ENCODE measurements around the gene PARD3.

The PARD3 gene

DNA sequence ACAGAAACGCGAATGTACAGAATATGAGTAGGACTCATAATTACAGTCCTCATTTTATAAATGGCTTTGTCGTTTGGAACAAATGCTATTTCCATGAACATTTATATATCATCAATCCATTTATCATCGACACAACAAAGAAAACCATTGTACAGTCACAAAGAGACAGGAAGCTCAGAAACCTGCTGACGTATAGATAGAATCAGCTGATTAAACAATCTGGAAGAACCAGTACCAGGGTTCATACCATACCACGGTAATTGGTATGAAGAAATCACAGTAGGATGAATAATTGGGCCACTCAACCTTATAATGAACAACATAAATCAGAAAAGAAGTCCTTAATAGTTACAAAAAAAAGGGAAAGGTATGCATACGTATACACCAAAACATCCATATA is 295.0 kb downstream of the PARD3 start:
- no peak overlapping the region for H3K4me3 ChIP-seq (ENCODE audit: control insufficient read depth, low read depth, low read length)
- TF ChIP-seq, protein P1, sequence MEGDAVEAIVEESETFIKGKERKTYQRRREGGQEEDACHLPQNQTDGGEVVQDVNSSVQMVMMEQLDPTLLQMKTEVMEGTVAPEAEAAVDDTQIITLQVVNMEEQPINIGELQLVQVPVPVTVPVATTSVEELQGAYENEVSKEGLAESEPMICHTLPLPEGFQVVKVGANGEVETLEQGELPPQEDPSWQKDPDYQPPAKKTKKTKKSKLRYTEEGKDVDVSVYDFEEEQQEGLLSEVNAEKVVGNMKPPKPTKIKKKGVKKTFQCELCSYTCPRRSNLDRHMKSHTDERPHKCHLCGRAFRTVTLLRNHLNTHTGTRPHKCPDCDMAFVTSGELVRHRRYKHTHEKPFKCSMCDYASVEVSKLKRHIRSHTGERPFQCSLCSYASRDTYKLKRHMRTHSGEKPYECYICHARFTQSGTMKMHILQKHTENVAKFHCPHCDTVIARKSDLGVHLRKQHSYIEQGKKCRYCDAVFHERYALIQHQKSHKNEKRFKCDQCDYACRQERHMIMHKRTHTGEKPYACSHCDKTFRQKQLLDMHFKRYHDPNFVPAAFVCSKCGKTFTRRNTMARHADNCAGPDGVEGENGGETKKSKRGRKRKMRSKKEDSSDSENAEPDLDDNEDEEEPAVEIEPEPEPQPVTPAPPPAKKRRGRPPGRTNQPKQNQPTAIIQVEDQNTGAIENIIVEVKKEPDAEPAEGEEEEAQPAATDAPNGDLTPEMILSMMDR (conservative IDR thresholded peaks at IDR 0.05; ENCODE audit: control insufficient read depth, insufficient read depth, low read depth, low read length) = no peak
- DNase-seq (ENCODE audit: low read depth) = no peak

DNA sequence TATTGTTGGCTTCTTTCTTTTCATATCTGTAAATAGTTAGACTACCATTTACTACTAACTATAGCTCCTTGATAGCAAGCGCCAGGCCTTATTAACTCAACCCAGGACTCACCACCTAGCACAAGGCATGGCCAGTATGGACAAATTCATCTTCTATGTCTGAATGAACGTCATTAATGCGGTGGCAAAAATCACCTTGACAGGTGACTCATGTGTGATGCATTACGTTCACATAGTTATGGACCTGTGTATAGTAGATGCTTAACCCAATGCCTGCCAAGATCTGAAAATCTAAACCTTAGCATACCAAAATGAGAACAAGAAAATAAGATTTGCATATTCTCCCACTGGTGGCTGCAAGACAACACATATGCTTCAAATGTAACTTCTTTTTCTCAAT is 300.8 kb downstream of the PARD3 start:
- no peak overlapping the region for H3K4me3 ChIP-seq (ENCODE audit: control insufficient read depth, low read depth, low read length)
- TF ChIP-seq, protein P1 (conservative IDR thresholded peaks at IDR 0.05; ENCODE audit: control insufficient read depth, insufficient read depth, low read depth, low read length) = no peak
- no peak for DNase-seq (ENCODE audit: low read depth)

DNA sequence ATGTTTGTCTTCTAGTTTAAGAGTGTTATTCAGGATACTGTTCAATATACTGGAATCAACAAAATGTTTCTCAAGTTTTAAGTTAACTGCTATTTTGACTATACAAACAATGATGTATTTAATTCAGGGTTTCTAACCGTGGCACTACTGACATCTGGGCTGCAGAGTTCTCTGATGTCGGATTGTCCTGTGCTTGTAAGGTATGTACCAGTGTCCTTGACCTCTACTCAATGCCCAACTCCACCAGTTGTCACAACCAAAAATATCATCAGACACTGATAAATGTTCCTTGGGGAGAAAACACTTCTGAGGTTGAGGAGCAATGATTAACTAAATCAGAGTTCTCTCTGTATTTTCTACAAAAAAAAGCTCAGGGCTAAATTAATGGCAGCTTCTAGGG is 301.5 kb downstream of the PARD3 start:
- no peak overlapping the region for H3K4me3 ChIP-seq (ENCODE audit: control insufficient read depth, low read depth, low read length)
- no peak for DNase-seq (ENCODE audit: low read depth)
- TF ChIP-seq, protein P1 (conservative IDR thresholded peaks at IDR 0.05; ENCODE audit: control insufficient read depth, insufficient read depth, low read depth, low read length) = no peak

DNA sequence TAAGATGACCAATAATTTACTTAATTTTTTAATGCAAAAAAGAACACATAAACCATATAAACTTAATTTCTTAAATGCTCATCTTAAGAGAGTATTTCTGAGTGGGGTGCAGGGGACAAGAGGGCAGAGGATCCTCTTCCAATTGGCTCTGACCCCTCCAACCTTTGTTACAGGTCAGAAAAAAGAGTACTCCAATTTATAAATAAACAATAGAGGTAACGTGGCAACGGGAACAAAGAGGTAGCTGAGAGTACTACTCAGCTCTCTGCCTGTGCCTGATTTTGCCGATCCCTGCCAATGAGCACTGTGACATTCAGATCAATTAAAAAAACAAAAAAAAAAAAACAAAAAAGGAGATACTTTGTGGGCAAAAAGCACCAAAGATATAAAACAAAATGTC is 307.9 kb downstream of the PARD3 start:
- H3K4me3 ChIP-seq (ENCODE audit: control insufficient read depth, low read depth, low read length) = no peak overlapping the region
- DNase-seq (ENCODE audit: low read depth) = no peak
- TF ChIP-seq, protein P1 (conservative IDR thresholded peaks at IDR 0.05; ENCODE audit: control insufficient read depth, insufficient read depth, low read depth, low read length) = no peak

DNA sequence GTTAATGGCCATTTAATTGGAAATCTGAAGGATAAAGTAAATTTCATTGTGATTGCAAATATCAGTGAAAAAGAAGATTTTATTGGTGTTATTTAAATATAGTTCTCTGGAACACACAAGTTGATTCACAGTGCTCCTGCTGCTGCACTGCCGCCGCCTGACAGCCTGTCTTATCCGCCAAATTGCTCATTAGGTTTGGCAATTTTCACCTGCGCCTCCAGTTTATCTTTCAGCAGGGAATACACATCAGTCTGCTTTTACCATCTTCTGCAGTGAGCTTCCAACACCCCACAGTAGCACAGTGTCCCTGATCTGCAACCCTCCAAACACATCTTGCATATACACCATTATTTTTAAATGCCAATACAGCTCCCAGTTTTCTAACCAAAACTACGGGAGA is 308.3 kb downstream of the PARD3 start:
- TF ChIP-seq, protein P1 (conservative IDR thresholded peaks at IDR 0.05; ENCODE audit: control insufficient read depth, insufficient read depth, low read depth, low read length) = no peak
- H3K4me3 ChIP-seq (ENCODE audit: control insufficient read depth, low read depth, low read length) = no peak overlapping the region
- no peak for DNase-seq (ENCODE audit: low read depth)

DNA sequence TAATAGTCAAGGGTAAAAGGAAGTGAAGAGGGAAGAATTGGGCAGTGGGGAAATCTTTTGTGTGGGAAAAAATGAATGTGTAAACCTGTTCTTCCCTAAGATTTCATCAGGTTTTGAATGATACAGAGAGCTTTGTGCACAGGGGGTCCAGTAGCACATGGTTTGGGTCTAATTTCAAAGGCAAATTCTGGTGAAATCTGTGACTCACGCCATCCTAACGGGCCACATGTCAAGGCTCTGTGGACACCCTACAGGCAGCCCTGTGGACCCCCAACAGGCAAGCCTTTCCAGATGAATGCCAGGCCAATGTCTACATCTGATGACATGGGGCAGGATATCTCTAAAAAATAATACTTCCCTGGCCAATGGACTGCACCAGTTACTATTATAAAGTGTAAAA is 309.8 kb downstream of the PARD3 start:
- peak; percentile 67 for DNase-seq (ENCODE audit: low read depth)
- TF ChIP-seq, protein P1 (conservative IDR thresholded peaks at IDR 0.05; ENCODE audit: control insufficient read depth, insufficient read depth, low read depth, low read length) = no peak
- H3K4me3 ChIP-seq (ENCODE audit: control insufficient read depth, low read depth, low read length) = no peak overlapping the region

DNA sequence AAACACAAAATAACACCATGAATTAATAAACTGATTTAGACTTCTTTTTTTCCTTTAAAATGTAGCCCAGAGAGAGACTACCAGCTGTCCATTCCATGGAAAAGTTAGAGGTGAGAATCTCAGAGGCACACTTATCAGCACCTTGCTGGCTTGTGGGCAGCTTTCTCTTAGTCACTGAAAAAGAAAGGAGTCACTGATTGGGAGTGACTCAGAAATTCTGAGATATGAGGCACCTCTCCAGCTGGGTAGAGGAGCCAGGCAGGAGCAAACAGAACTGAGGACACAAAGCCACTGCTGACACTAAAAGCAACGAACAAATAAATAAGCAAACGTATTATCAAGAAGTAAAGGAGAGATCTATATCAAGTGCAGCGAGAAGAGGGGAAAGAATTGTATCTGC is 310.6 kb downstream of the PARD3 start:
- DNase-seq (ENCODE audit: low read depth) = peak; percentile 58
- TF ChIP-seq, protein P1 (conservative IDR thresholded peaks at IDR 0.05; ENCODE audit: control insufficient read depth, insufficient read depth, low read depth, low read length) = no peak
- H3K4me3 ChIP-seq (ENCODE audit: control insufficient read depth, low read depth, low read length) = no peak overlapping the region

All from fibroblast of mammary gland (primary cell).